Rectal smooth muscle tissue (tissue), 1 donor: ENCODE measurements around the gene SS18L1.

Experiments used
- H3K27ac ChIP-seq: one replicate; pipeline ENCODE4 v1.7.0; 2013; ENCODE audit warnings: low read depth, low read length, inconsistent platforms
- H3K27me3 ChIP-seq: one replicate; pipeline ENCODE4 v1.7.0; 2013; ENCODE audit warnings: low read length; ENCODE audit not compliant: control insufficient read depth, insufficient read depth
- H3K36me3 ChIP-seq: one replicate; pipeline ENCODE4 v1.7.0; 2013; ENCODE audit warnings: low read length; ENCODE audit not compliant: control insufficient read depth, insufficient read depth
- H3K4me1 ChIP-seq: one replicate; pipeline ENCODE4 v1.7.0; 2013; ENCODE audit warnings: low read length; ENCODE audit not compliant: control insufficient read depth, insufficient read depth
- H3K4me3 ChIP-seq: one replicate; pipeline ENCODE4 v1.7.0; 2013; ENCODE audit warnings: low read length
- H3K9ac ChIP-seq: one replicate; pipeline ENCODE4 v1.7.0; 2013; ENCODE audit warnings: low read length

Gene SS18L1

GRCh38 chr20:62228982-62229545, 85.5 kb downstream of the SS18L1 start:
- H3K4me3 ChIP-seq = no peak overlapping the region
- no peak overlapping the region for H3K9ac ChIP-seq
- peaks cover 19% of the 10 kb centered on the region for H3K27me3 ChIP-seq
- H3K4me1 ChIP-seq = no peaks in the 10 kb centered on the region
- no peaks in the 10 kb centered on the region for H3K36me3 ChIP-seq
- no peak overlapping the region for H3K27ac ChIP-seq

GRCh38 chr20:62229667-62230066, 86.1 kb downstream of the SS18L1 start:
- Histone ChIP-seq H3K4me1 (no peaks in the 10 kb centered on the region), H3K27ac (no peak overlapping the region), H3K36me3 (no peaks in the 10 kb centered on the region), H3K4me3 (no peak overlapping the region), H3K27me3 (peaks cover 17% of the 10 kb centered on the region), H3K9ac (no peak overlapping the region)

GRCh38 chr20:62230276-62230675, 86.7 kb downstream of the SS18L1 start:
- Histone ChIP-seq H3K27me3 (peaks cover 16% of the 10 kb centered on the region), H3K27ac (no peak overlapping the region), H3K9ac (no peak overlapping the region), H3K4me3 (no peak overlapping the region), H3K4me1 (no peaks in the 10 kb centered on the region), H3K36me3 (no peaks in the 10 kb centered on the region)

- H3K4me1 ChIP-seq = no peaks in the 10 kb centered on the region
- H3K9ac ChIP-seq = no peak overlapping the region
- no peak overlapping the region for H3K27ac ChIP-seq
- peaks cover 16% of the 10 kb centered on the region for H3K27me3 ChIP-seq
- H3K36me3 ChIP-seq = no peaks in the 10 kb centered on the region
- no peak overlapping the region for H3K4me3 ChIP-seq
These were observed 87.1 kb downstream of the SS18L1 start for GRCh38 chr20:62230696-62231095.

GRCh38 chr20:62231292-62231691, 87.7 kb downstream of the SS18L1 start:
- no peaks in the 10 kb centered on the region for H3K4me1 ChIP-seq
- no peak overlapping the region for H3K27ac ChIP-seq
- H3K4me3 ChIP-seq = no peak overlapping the region
- H3K9ac ChIP-seq = no peak overlapping the region
- H3K27me3 ChIP-seq = peaks cover 16% of the 10 kb centered on the region
- no peaks in the 10 kb centered on the region for H3K36me3 ChIP-seq
